ENCODE results near the gene GNPTG.
A peak's percentile ranks its signal among the peaks of the same experiment; 100 is the strongest.

GNPTG gene

GRCh38 chr16:1340730-1341494 lies 10.8 kb upstream of the GNPTG start:
- no peak overlapping the region for H3K4me3 ChIP-seq (ENCODE audit: low read depth, low read length)
- TF ChIP-seq CTCF (IDR thresholded peaks at IDR 0.05; ENCODE audit: borderline replicate concordance, insufficient read depth, low read depth, low read length) = no peak

- TF ChIP-seq CTCF (IDR thresholded peaks at IDR 0.05; ENCODE audit: borderline replicate concordance, insufficient read depth, low read depth, low read length) = no peak
- no peak overlapping the region for H3K4me3 ChIP-seq (ENCODE audit: low read depth, low read length)
These were observed 10.0 kb upstream of the GNPTG start for GRCh38 chr16:1341495-1342420.

- H3K4me3 ChIP-seq (ENCODE audit: low read depth, low read length) = no peak overlapping the region
- TF ChIP-seq CTCF (IDR thresholded peaks at IDR 0.05; ENCODE audit: borderline replicate concordance, insufficient read depth, low read depth, low read length) = 0 out of 2 replicates have a peak, but pooled peaks have one; percentile 9
These were observed 9.0 kb upstream of the GNPTG start for GRCh38 chr16:1342526-1343427.

- TF ChIP-seq CTCF (IDR thresholded peaks at IDR 0.05; ENCODE audit: borderline replicate concordance, insufficient read depth, low read depth, low read length) = no peak
- no peak overlapping the region for H3K4me3 ChIP-seq (ENCODE audit: low read depth, low read length)
These were observed 8.1 kb upstream of the GNPTG start for GRCh38 chr16:1343428-1344242.

GRCh38 chr16:1344499-1344898 lies 7.2 kb upstream of the GNPTG start:
- TF ChIP-seq CTCF (IDR thresholded peaks at IDR 0.05; ENCODE audit: borderline replicate concordance, insufficient read depth, low read depth, low read length) = no peak
- H3K4me3 ChIP-seq (ENCODE audit: low read depth, low read length) = no peak overlapping the region

- TF ChIP-seq CTCF (IDR thresholded peaks at IDR 0.05; ENCODE audit: borderline replicate concordance, insufficient read depth, low read depth, low read length) = no peak
- H3K4me3 ChIP-seq (ENCODE audit: low read depth, low read length) = no peak overlapping the region
These were observed 6.6 kb upstream of the GNPTG start for GRCh38 chr16:1345087-1345486.

Measured in GM12875 (cell line).